GM18520 (cell line): ENCODE results near the gene WIPF3.

Source experiments
- ATAC-seq: cut with Tn5 transposase; IDR thresholded peaks from one replicate; pipeline ENCODE4 v1.9.1; 2021; ENCODE audit not compliant: unreplicated experiment

The WIPF3 gene

DNA sequence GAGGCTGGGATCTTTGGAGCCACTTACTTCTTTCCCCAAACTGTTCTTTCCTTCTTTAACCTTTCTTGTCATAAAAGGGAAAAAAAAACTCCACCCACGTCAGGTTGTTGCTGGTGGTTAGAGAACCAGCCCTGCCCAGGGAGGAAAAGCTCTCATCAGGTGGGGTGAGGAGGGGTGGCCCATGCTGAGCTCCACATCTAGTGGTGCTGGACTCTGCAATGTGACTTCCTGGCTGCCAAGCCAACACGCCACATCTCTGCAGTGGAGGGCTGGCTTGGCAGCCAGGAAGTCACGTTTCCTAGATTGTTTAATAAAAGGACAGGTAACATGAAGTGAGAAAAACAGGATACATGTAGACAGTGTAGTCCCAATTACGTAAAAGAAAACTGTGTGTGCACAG is 37.4 kb downstream of the WIPF3 start:
- ATAC-seq = no peak

DNA sequence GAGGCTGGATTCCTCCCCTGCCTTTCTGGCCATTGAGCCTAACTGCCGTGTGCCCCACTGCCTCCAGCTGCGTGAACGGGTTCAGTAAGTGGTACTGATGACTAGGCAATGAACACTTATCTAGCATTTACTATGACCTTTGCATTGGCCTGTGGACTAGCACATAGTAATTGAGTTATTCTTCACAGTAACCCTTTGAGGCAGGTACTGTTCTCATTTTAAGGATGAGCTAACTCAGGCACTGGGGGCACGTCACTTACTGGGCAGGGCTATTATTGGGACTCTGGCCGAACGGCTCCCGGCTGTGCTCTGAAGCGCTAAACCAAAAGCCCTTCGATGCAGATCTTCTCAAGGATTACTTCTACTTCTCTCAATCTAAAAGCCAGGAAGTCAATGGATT is 38.3 kb downstream of the WIPF3 start:
- ATAC-seq = no peak

DNA sequence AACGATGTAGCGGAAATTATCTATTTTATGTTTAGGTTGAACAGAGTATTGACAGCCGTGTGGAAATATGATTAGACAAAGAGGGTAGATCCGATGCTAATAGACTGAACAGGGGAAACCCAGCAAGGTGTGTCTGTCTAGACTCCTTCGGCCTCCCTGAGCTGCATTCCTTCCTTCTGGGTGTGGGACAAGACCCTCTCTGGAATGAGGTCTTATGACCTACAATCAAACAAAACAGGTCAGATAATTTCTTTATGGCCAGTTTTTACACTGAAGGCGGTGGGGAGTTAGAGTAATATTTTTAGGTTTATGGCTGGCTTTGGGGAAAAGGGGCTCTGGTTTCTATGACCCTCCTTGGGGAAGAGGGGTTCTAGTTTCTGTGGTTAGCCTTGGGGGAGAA is 41.2 kb downstream of the WIPF3 start:
- ATAC-seq = no peak

DNA sequence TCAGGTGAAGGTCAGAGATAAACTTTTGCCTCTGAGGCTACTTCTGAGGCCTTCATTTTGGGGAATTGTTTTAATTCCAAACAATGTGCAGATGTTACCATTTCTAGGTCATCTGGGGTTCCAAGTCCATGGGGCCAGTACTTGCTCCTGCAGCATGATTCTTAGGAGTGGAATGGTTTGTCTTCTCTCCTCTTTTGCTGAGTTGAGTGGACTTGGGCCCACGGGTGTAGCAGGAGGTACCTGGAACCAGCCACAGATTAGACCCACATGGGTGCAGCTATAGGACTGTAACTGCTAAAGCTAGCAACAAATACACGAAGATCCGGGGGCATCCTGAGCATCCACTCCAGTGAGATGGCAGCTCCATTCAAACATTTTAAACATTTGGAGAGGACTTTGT is 41.6 kb downstream of the WIPF3 start:
- no peak for ATAC-seq

DNA sequence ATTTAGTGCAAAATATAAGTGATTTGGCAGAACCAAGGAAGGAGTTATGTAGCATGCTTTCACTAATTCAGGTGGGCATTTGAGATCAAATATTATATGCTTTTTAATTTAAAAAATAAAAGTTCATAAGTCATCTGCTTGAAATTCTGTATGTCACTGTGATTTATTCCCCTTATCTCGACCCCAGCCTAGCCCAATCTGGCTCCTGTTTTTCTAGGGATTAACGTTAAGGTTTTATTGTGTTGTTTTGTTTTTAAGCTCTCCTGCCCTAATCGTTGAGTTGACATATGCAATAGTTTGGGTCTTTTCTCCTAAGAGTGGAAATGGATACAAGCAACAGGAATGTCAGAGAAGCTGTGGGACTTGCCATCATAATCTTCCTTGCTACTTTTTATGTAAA is 42.6 kb downstream of the WIPF3 start:
- no peak for ATAC-seq

DNA sequence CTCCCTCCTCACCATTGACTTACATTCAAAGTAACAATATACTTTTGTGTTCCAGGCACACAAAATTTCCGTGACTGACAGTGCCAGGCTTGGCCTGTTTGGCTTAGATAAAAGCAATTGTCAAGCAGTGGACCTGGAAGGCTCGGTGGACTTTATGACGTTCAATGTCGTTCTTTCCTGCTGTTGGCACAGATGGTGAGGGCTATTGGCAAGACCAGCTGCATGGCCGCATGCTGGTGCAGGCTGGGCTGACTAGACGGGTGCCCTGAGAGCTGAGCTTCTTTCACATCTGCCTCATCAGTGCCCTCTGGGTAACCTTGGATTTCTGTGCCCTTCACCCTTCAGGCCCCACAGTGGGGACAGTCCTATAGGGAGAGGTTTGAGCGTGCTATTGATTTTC is 45.2 kb downstream of the WIPF3 start:
- ATAC-seq = no peak

DNA sequence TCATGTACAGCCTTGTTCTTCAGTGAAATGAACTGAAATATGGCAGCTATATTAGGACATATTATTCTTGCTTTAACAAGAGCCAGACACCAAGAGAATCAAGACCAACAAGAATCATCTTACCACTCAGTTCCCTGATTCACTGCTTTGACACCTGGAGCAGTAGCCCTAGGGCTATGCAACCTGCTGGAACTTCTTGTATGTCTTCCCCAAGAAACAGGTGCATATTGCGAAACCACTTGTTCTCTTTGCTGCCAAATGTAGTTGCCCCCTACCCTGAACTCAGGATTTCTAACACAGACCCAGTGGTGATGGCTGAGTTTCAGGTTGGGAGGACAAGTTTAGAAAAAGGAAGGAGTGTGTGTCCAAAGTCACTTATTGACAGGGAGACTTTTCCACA is 46.1 kb downstream of the WIPF3 start:
- no peak for ATAC-seq

DNA sequence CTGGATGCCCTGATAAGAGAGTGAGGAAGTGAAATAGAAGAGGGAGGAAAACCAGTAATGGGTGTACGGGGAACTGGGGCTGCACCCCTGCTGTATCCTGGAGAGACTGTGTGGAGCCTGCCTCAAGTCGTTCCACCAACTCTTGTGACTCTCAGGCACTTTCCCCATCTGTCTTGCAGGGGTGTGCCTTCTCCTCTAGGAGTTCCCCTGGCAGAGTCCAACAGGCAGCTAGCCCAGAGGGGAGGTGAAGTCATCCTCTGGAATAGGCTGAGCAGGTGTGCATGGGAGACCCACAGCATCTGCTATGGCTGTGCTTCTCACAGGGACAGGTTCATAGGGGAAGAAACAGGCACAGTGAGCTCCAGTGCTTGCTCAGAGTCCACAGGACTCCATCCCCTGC is 46.8 kb downstream of the WIPF3 start:
- no peak for ATAC-seq

DNA sequence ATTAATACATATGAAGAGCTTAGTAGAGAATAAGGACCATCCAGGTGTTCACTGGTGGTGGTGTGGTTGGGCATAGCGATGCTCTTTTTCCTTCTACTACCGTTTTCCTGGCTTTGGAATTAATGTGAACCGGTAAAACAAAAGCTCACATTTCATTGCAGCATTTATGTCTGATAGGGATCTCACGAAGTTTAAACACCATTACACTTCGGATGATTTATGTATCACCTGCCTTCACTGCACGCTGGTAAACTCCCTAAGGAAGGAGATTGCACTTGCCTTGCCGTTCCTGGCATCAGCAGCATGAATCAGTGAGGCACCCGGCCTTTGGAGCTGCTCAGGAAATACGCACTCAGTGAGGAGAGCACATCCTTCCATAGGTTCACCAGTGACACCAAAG is 47.5 kb downstream of the WIPF3 start:
- ATAC-seq = no peak

DNA sequence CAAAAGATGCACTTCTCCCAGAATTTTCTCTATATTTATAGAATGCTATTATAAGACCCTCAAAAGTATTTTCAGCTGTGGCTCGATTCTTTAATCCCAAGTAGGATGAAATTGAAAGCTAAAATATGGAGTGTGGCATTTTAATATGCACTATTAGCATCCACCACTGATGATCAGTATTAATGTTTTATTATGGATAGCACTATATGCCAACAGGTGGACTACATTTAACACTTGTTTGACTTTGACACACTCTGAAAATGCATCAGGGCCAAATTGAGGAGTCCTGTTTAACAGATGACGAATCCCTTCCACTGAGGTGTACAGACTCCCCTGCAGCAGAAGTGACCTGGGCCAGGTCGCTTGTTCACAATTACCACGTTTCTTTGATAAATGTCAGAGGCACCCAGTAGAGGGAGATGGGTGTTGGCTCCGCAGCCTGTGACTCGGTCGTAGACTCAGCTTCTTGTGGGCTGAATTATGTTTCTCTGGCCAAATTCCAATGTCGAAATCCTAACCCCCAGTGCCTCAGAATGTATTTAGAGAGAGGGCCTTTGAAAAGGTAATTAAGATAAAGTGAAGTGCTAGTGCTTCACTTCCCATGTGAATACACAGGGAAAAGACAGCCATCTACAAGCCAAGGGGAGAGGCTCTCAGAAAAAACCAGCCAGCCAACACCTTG is 48.1 kb downstream of the WIPF3 start:
- no peak for ATAC-seq

DNA sequence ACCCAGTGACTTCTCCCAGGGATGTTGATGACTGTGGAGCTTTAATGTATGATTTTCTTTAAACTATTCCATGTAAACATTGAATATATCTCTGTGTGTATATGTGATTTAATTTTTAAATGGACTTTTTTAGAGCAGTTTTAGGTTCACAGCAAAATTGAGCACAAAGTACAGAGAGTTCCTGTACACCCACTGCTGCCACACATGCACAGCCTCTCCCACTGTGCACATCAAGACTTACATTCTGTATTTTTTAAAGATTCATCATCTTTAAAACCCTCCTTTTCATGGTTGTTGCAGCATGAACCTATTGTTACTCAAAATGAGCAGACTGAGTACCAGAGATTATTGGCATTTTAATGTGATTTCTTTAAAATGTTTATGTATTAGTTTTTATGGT is 51.3 kb downstream of the WIPF3 start:
- ATAC-seq = no peak

DNA sequence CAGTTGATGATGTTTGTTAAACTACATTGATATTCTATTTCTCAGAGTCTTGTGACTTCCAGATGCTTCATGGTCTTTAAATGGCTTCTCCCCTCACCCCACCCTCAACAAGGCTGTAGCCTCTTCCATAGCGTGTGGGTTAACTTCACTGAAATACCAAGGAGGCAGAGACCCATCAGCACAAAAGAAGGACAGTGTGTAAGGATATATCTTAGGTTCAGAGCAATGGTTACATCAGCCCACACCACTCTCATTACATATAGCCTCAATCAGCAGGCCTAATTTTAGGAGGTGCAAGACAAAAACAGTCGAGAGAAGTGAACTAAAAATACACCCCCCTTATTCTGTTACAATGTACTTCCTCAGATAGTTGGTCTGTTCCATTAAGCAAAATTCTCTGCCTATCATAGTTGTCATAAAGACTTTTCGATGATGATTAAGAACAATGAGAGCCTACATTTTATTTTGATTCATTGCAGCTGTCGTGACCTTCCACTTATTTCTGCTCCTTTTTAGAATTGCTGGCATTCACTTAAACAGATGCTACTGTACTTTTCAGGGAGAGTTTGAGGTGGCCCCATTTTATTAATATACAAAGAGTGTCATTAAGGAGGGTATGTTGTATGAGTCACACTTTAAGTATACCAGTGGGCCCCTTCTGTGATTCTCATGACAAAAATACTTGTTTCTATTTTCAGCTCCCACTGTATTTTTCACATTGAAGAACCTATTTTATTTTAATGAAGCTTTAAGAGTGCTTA is 52.1 kb downstream of the WIPF3 start:
- no peak for ATAC-seq

DNA sequence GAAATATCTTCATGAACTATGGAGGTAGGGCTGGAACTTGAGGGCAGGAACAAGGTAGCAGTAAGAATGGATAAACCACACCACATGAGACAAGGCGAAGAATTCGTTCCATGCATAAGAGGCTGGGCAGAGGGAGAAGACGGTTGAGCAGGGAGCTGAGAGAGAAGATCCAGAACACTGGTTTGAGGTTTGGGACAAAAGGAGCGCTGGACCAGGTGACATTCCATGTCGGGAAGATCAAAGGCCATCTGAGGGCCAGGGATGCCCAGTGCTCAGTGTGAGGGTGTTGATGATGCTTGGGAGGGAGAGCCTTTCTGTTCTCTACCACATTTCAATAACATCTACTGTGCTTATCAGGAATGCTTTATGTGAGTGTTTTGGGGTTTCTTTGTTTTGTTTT is 52.8 kb downstream of the WIPF3 start:
- no peak for ATAC-seq

DNA sequence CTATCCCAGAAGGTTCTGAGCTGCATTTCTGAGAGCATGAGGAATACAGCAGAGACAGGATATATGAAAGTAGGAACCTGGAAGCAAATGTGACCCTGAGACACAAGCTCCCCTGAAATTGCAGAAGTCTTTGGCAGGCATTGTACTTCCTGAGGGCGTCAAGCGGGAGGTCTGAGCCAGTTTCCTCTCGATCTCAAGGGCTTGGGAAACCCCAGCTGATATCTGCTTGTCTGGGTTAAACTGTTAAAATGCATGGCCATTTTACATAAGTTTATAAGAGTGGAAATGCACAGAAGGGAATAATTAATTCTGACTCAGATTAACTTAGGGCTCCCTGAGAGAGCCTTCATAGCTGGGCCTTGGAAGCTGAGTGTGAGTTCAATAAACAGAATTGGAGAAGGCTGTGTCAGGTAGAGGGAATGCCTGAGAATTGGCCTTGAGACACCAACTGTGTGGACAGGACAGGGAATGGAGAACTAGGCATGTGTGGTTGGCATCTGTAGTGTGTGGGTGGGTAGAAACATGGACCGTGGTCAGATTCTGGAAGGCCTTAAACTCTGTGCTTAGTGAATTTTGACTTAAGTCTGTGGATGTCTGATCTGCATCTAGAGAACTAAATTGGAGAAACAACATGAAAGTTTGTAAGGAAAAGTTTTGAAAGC is 53.3 kb downstream of the WIPF3 start:
- no peak for ATAC-seq

DNA sequence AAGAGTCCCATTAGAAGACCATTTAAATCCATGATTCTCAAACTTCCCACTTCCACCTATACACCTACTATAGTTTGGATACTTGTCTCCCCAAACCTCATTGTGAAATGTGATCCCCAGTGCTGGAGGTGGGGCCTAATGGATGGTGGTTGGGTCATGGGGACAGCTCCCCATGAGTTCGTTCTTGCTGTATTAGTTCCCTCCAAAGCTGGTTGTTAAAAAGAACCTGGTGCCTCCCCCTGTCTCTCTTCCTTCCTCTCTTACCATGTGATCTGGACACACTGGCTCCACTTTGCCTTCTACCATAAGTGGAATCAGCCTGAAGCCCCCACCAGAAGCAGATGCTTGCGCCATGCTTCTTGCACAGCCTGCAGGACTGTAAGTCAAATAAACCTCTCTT is 53.9 kb downstream of the WIPF3 start:
- no peak for ATAC-seq

DNA sequence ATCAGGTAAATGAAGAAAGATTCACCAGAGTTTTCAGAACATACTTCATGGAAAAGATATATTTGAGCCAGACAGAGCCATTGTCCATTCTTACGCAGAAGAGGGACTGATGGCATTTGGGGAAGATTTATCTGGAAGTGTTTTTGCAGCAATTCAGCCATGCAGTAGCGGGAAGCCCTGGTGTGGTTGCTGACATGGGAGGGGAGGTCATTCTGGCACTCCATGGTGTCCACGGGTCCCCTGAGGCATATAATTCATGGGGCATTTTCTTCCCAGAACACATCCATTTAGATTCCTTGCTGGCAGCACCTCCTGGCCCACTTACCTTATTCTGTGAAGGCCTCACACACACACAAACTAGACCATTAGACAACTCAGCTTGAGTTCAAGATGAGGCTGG is 55.6 kb downstream of the WIPF3 start:
- ATAC-seq = no peak

DNA sequence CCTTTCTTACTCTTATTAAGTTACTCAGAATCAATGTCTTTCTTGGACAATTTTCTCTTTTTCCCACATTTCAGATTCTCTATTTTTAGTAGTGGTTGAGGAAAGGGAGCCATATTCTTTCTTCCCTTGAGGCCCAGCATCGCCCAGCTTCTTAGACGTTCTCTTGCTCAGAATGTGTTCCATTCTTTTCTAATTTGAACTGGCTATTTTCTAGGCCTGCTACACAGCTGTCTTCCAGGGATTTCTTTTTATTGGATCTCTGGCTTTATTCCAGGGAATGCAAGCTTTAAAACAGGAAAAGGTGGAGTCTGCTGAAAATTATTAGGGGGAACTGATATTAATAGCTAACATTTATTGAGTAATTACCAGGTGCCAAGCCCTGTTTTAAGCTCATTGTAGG is 58.3 kb downstream of the WIPF3 start:
- no peak for ATAC-seq

DNA sequence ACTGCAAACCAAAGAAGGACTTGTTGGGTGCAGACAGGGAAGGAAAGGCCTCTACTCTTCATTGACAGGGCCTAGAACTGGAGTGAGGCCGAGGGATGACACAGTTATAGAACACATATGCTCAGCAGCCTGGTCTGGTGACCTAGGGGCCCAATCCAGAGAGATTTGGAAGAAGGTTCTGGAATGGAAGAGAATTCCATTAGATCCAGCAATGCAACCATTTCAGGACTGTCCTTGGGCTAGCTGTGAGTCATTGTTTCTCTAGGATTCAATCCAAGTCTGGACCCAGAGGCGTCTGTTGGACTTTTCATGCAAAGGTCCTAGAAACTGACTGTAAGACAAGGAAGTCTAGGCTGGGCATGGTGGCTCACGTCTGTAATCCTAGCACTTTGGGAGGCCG is 59.2 kb downstream of the WIPF3 start:
- ATAC-seq = no peak

DNA sequence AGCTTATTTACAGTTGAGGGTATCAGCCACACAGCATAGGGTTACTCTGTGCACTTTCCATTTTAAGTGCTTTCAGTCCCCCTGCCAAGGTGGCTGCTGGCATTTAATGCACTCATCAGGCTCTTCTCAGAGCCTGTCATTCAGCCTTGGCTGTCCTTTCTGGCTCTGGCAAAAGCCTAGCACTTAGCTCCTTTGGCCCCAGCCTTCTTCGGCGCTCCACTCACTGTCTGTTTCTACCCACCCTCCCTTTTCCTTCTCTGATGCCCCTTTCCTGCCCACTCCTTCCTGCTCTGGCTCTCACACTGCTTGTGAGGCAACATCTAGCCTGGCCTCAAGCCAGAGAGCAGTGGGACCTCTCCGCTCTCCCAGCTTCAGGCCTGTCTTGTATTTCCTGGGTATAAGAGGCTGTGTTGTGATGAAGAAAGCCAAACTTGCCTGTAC is 60.2 kb downstream of the WIPF3 start:
- no peak for ATAC-seq

DNA sequence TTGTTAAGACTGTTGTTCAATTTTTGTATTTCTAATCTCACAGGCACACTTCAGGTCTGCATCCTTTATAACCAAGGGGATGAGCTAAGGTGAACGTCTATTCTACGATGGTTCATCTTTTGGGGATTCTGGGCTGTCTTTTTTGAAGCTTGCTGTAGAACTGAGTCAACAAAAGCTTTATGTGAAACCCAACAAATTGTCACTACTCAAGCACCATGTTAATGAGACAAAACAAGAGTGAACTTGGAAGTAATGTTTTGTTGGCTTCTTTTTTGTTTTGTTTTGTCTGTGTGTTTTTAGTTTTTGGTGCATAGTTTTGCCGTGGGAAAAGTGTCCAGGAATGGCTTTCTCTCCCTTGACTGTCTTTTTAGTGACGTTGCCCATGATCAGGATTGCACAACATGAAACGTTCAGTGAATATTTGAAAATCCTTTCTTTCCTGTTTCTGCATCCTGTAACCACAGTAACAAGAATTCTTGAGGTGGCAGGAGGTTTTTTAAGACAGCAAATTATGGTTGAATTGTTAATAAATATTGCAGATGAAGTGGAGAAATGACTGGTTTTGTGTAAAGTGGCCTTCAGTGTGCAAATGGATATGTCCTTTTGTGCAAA is 65.6 kb downstream of the WIPF3 start:
- no peak for ATAC-seq

DNA sequence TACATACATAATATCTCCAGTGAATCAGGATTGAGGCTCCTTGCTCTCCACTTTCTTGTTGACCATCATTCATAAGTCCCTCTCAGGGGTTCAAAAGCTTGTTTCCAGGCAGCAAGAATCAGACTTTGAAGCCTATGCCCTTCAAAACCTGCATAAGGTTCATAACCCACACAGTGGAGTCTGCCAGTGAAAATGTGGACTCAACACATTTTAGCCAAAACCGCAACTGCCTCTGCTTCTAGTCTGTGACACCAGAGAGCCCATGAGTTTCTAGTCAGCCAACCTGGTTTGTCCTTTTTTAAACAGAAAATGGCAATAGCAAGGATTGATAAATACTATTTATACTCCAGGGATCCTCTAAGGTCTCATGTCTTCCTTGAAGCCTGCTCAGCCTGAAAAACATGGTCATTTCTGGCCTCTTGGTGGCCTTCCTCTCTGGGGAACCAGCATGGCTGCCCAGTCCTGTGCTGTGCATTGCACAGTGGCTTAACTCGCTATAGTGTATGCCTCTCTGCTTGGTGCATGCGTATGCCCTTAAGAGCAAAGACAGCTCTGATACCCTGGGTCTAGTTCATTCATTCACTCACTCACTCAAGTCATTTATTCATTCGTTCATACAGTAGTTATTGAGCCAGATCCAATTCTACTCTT is 67.5 kb downstream of the WIPF3 start:
- no peak for ATAC-seq
